ENCODE measurements around the gene UQCRH.

Gene UQCRH

GRCh38 chr1:46340404-46341221 lies 37.1 kb downstream of the UQCRH start, which contains the start of gene NSUN4:
TSS of gene NSUN4 (plus strand) at chr1:46340807. CDS start at chr1:46340827, 20 bp downstream.
- peak; percentile 88 for TF ChIP-seq CTCF (IDR thresholded peaks at IDR 0.05; ENCODE audit: insufficient read depth, low read depth, low read length, missing control alignments)
- peak within 1 kb of the TSS; percentile 87 for H3K4me3 ChIP-seq (ENCODE audit: low read depth, low read length)
- DNase-seq (ENCODE audit: low read depth) = peak; percentile 95

GRCh38 chr1:46341222-46342083 lies 38.0 kb downstream of the UQCRH start:
- H3K4me3 ChIP-seq (ENCODE audit: low read depth, low read length) = peak overlapping the region; percentile 87
- no peak for DNase-seq (ENCODE audit: low read depth)
- TF ChIP-seq CTCF (IDR thresholded peaks at IDR 0.05; ENCODE audit: insufficient read depth, low read depth, low read length, missing control alignments) = no peak

DNA sequence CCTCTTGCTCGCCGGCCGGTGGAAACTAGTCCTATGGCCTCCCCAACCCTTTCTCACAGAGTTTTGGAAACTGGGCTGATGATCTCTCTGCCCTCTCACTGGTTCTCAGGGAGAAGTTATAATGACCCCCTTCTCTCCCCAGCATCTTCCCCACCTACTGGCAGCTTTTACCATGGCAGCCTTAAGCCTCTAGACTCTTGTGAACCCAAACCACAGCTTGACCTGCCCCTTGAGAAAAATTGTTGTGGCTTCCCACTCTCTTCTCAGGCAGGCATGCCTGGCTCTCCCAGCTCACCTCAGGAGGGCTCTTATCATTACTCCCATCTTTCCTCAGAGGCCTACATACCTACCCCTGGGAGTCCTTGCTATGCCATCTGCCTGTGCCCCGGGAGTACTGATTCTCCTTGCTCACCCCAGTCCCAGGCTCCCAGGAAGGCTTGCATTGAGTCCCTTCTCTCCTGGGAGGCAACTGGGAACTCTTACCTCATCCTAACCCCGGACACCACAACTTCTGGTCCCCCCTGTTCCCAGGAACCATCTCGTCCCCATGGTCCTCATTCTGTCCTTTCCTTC lies 38.7 kb downstream of the UQCRH start:
- peak; percentile 49 for TF ChIP-seq CTCF (IDR thresholded peaks at IDR 0.05; ENCODE audit: insufficient read depth, low read depth, low read length, missing control alignments)
- DNase-seq (ENCODE audit: low read depth) = peak; percentile 69
- H3K4me3 ChIP-seq (ENCODE audit: low read depth, low read length) = peak overlapping the region; percentile 87

GRCh38 chr1:46342677-46343350 lies 39.3 kb downstream of the UQCRH start:
- no peak for TF ChIP-seq CTCF (IDR thresholded peaks at IDR 0.05; ENCODE audit: insufficient read depth, low read depth, low read length, missing control alignments)
- no peak overlapping the region for H3K4me3 ChIP-seq (ENCODE audit: low read depth, low read length)
- no peak for DNase-seq (ENCODE audit: low read depth)

- no peak for TF ChIP-seq CTCF (IDR thresholded peaks at IDR 0.05; ENCODE audit: insufficient read depth, low read depth, low read length, missing control alignments)
- H3K4me3 ChIP-seq (ENCODE audit: low read depth, low read length) = no peak overlapping the region
- DNase-seq (ENCODE audit: low read depth) = no peak
These were observed 39.8 kb downstream of the UQCRH start for GRCh38 chr1:46343351-46343695.

GRCh38 chr1:46343705-46344104 lies 40.2 kb downstream of the UQCRH start:
- no peak for DNase-seq (ENCODE audit: low read depth)
- TF ChIP-seq CTCF (IDR thresholded peaks at IDR 0.05; ENCODE audit: insufficient read depth, low read depth, low read length, missing control alignments) = no peak
- H3K4me3 ChIP-seq (ENCODE audit: low read depth, low read length) = no peak overlapping the region

All from GM12865 (cell line).